ENCODE data around the gene CHMP2A. TPM values are rescaled to one million over a fixed set of nuclear protein-coding genes. Genes with fewer than 3 reads are reported as not detected.

CHMP2A gene
- total and polyA plus RNA-seq, 2 of the 13 experiments (the other 11 are each of a cell fraction or from before 2014, with no cell fraction given): 49.7 to 55.0 TPM

GRCh38 chr19:58548859-58549663 lies 5.8 kb downstream of the CHMP2A start:
- no peak for FAIRE-seq
- no TSS peak for BruUV-seq (replicated peaks)
- Histone ChIP-seq H3K27ac (ENCODE audit: extremely low read length, insufficient read depth, low read length) (no peak overlapping the region), H3K4me2 (ENCODE audit: low read depth, low read length) (no peak overlapping the region), H3K4me3 (replicated peaks in 1 of 3; ENCODE audit: insufficient read depth in 1 of 3, low read depth in 2 of 3, low read length in 3 of 3) (no peak overlapping the region), H2AFZ (ENCODE audit: low read length) (no peak overlapping the region), H3K9ac (ENCODE audit: insufficient read depth, low read depth, low read length) (no peak overlapping the region), H3K27me3 (ENCODE audit: control insufficient read depth in 1 of 2, insufficient read depth in 2 of 2, low read length in 2 of 2) (no peaks in the 10 kb centered on the region; a peak in 1 of 5 replicates), H3K9me3 (ENCODE audit: low read length) (no peaks in the 10 kb centered on the region), H3K36me3 (replicated peaks in 1 of 2; ENCODE audit: control insufficient read depth in 1 of 2, insufficient read depth in 2 of 2, low read length in 2 of 2) (peaks cover 35 to 70% of the 10 kb centered on the region in 2 experiments), H3K4me1 (ENCODE audit: insufficient read depth, low read length) (peaks cover 34% of the 10 kb centered on the region), H3K79me2 (ENCODE audit: insufficient read depth, low read length) (peaks cover 41% of the 10 kb centered on the region), H4K20me1 (ENCODE audit: insufficient read depth, low read length) (peaks cover 49% of the 10 kb centered on the region)
- CTCF ChIA-PET (ENCODE audit: low intra/inter-chr PET ratio, low total read pairs): no interaction called here
- no peak for DNase-seq (ENCODE audit: low spot score)
- 90% methylated on average over 8 of the region's 20 CpGs for WGBS (ENCODE audit: low lambda C conversion rate)
- in situ Hi-C loops (cut with HindIII; ENCODE audit: extremely low pct_ligation_motif_present, low pct_unique_long_range_greater_than_20kb): no loop called here
- POLR2A ChIA-PET: interaction anchor here (2.5 kb wide), 1 partner anchor 10 kb away, joined by 8 read pairs; no protein-coding TSS in a partner anchor
- ATAC-seq: no peak
- intact Hi-C loops (cut with micrococcal nuclease; ENCODE audit: unreplicated experiment): no loop called here
- TF ChIP-seq CENPX (CRISPR knock-in tag; IDR thresholded peaks at IDR 0.05): no peak
- no peak for TF ChIP-seq ZBTB7A (CRISPR knock-in tag; IDR thresholded peaks at IDR 0.05)
- TF ChIP-seq ATM (IDR thresholded peaks at IDR 0.05; ENCODE audit: borderline replicate concordance): no peak
- no peak for TF ChIP-seq STAG1 (CRISPR knock-in tag; IDR thresholded peaks at IDR 0.05)
- no peak for TF ChIP-seq SNAPC4 (CRISPR knock-in tag; IDR thresholded peaks at IDR 0.05)
- no peak for TF ChIP-seq HOXD1 (CRISPR knock-in tag; IDR thresholded peaks at IDR 0.05)
- no peak for TF ChIP-seq AFF4 (CRISPR knock-in tag; IDR thresholded peaks at IDR 0.05)
- no peak for TF ChIP-seq ZNF816 (CRISPR knock-in tag; IDR thresholded peaks at IDR 0.05; ENCODE audit: borderline replicate concordance)
- TF ChIP-seq ZNF354B (CRISPR knock-in tag; IDR thresholded peaks at IDR 0.05): no peak
- no peak for TF ChIP-seq ZNF335 (CRISPR knock-in tag; IDR thresholded peaks at IDR 0.05)
- no peak for TF ChIP-seq ZFP36L2 (CRISPR knock-in tag; IDR thresholded peaks at IDR 0.05)
- TF ChIP-seq SMAD9 (CRISPR knock-in tag; IDR thresholded peaks at IDR 0.05): no peak
- no peak for TF ChIP-seq KDM1A (CRISPR knock-in tag; IDR thresholded peaks at IDR 0.05)
- peak; percentile 51 for TF ChIP-seq AGO2 (optimal IDR thresholded peaks at IDR 0.05; ENCODE audit: low read depth, low read length)
- TF ChIP-seq ZBTB7B (CRISPR knock-in tag; IDR thresholded peaks at IDR 0.05): no peak
- peak; percentile 22 for TF ChIP-seq HNRNPLL (IDR thresholded peaks at IDR 0.05; ENCODE audit: low read depth, low read length, poor library complexity, severe bottlenecking)
- TF ChIP-seq FOXP1 (IDR thresholded peaks at IDR 0.05): no peak
- no peak for TF ChIP-seq FOXP1 (CRISPR knock-in tag; IDR thresholded peaks at IDR 0.05)
